Endothelial cell of umbilical vein (primary cell): Measurements from ENCODE around the gene MYEOV. TPM values are rescaled to one million over a fixed set of nuclear protein-coding genes. Genes with fewer than 3 reads are reported as not detected.

Experiments
- BruUV-seq: library from RNA; stranded (reverse); fragments of 400-500 nt; replicated peaks from 2 replicates; lab custom pipeline; 2021; lab: Mats Ljungman, UMichigan
- CTCF ChIA-PET: fragments of 300-600, 350-600 bp; sonication (Branson Sonifier 250); formaldehyde crosslinking; loops from one replicate; lab custom pipeline; 2021; ENCODE audit warnings: antibody characterized with exemption, inconsistent platforms; lab: Charles Lee
- POLR2A ChIA-PET: fragments of 300-600, 350-600 bp; sonication (Branson Sonifier 250); formaldehyde crosslinking; loops from one replicate; lab custom pipeline; 2021; ENCODE audit warnings: antibody characterized with exemption, inconsistent platforms; lab: Charles Lee
- DNase-seq: peaks from one replicate; pipeline ENCODE4 v3.0.0-alpha.2; 2011; ENCODE audit warnings: low read depth, low spot score
- FAIRE-seq: peaks from 2 replicates; lab custom pipeline; 2011; peaks lifted over from hg19 to GRCh38; lab: Jason Lieb, UNC
- H2AFZ ChIP-seq: 2 replicates; pipeline ENCODE4 v1.6.0; 2012; ENCODE audit warnings: low read depth, low read length, control low read depth, inconsistent platforms
- H3K27ac ChIP-seq: 2 replicates; pipeline ENCODE4 v1.5.1; 2011; ENCODE audit warnings: low read depth, mild to moderate bottlenecking, control low read depth, low read length, moderate library complexity; ENCODE audit not compliant: insufficient read depth
- H3K27me3 ChIP-seq, 2 experiments: 2 replicates each; pipeline versions ENCODE4 v1.6.0 to v1.6.1; 2011; ENCODE audit warnings: low read length in 2 of 2, mixed read lengths in 1 of 2; ENCODE audit not compliant: control insufficient read depth in 2 of 2, insufficient read depth in 2 of 2
- H3K36me3 ChIP-seq, 2 experiments: 2 replicates in 1 of 2; 3 replicates in 1 of 2; pipeline ENCODE4 v1.5.1; 2011; ENCODE audit warnings: low read length in 2 of 2, mild to moderate bottlenecking in 1 of 2, moderate library complexity in 1 of 2; ENCODE audit not compliant: control insufficient read depth in 2 of 2, insufficient read depth in 2 of 2; ENCODE audit errors: extremely low read depth in 1 of 2
- H3K4me1 ChIP-seq: 3 replicates; pipeline ENCODE4 v1.5.1; 2011; ENCODE audit warnings: mild to moderate bottlenecking, low read length; ENCODE audit not compliant: control insufficient read depth, insufficient read depth; ENCODE audit errors: extremely low read depth
- H3K4me2 ChIP-seq: 2 replicates; pipeline ENCODE4 v1.6.1; 2011; ENCODE audit warnings: low read length, control low read depth, mixed read lengths; ENCODE audit not compliant: insufficient read depth
- H3K4me3 ChIP-seq, 3 experiments: fragments of 200-600 bp in 1 of 3; sonication (generic), shearing (Covaris generic) in 1 of 3; replicated peaks in 1 of 3; 2 replicates each; pipeline ENCODE4 v1.5.1; 2011 to 2016; ENCODE audit warnings: control low read depth in 3 of 3, low read length in 3 of 3, mild to moderate bottlenecking in 2 of 3, inconsistent platforms in 1 of 3, low read depth in 1 of 3, moderate library complexity in 1 of 3; ENCODE audit not compliant: insufficient read depth in 1 of 3
- H3K79me2 ChIP-seq: 2 replicates; pipeline ENCODE4 v1.6.0; 2012; ENCODE audit warnings: low read length, inconsistent platforms; ENCODE audit not compliant: control insufficient read depth, insufficient read depth
- H3K9ac ChIP-seq: replicated peaks from 2 replicates; pipeline ENCODE3; 2011; ENCODE audit warnings: low read length, control low read depth; ENCODE audit not compliant: insufficient read depth; ENCODE audit errors: extremely low read depth
- H3K9me1 ChIP-seq: replicated peaks from 3 replicates; pipeline ENCODE4 v1.6.0; 2011; ENCODE audit warnings: mild to moderate bottlenecking, low read length; ENCODE audit not compliant: control insufficient read depth, insufficient read depth; ENCODE audit errors: extremely low read depth
- H3K9me3 ChIP-seq: replicated peaks from 2 replicates; pipeline ENCODE4 v1.5.1; 2012; ENCODE audit warnings: low read length, inconsistent platforms; ENCODE audit not compliant: control insufficient read depth, insufficient read depth
- H4K20me1 ChIP-seq: replicated peaks from 2 replicates; pipeline ENCODE3; 2011; ENCODE audit warnings: mild to moderate bottlenecking, low read length; ENCODE audit not compliant: control insufficient read depth, insufficient read depth; ENCODE audit errors: extremely low read depth
- EZH2 ChIP-seq: IDR thresholded peaks from 2 replicates; pipeline ENCODE4 v1.6.1; 2012; ENCODE audit warnings: borderline replicate concordance, low read depth, mild to moderate bottlenecking, moderate library complexity, low read length, inconsistent platforms; ENCODE audit not compliant: severe bottlenecking
- FOS ChIP-seq: IDR thresholded peaks from 2 replicates; pipeline ENCODE4 v1.6.1; 2011; ENCODE audit warnings: mild to moderate bottlenecking, low read length, moderate library complexity, borderline replicate concordance; ENCODE audit not compliant: insufficient read depth
- GATA2 ChIP-seq: IDR thresholded peaks from 2 replicates; pipeline ENCODE4 v1.7.0; 2011; ENCODE audit warnings: low read depth, mild to moderate bottlenecking, moderate library complexity, mixed read lengths, low read length; ENCODE audit not compliant: insufficient read length, insufficient read depth
- JUN ChIP-seq: IDR thresholded peaks from 2 replicates; pipeline ENCODE4 v1.6.1; 2011; ENCODE audit warnings: borderline replicate concordance, low read depth; ENCODE audit not compliant: insufficient read length, insufficient read depth
- MAX ChIP-seq: IDR thresholded peaks from 2 replicates; pipeline ENCODE4 v1.6.1; 2011; ENCODE audit not compliant: insufficient read depth, insufficient read length
- MYC ChIP-seq: IDR thresholded peaks from one replicate; pipeline ENCODE4 v1.6.1; 2011; ENCODE audit warnings: mild to moderate bottlenecking, low read depth, low read length
- POLR2A ChIP-seq: IDR thresholded peaks from 2 replicates; pipeline ENCODE4 v1.6.1; 2012; ENCODE audit warnings: low read depth, mild to moderate bottlenecking, control low read depth, low read length
- POLR2AphosphoS5 ChIP-seq: IDR thresholded peaks from 2 replicates; pipeline ENCODE4 v1.6.1; 2012; ENCODE audit warnings: low read depth, mild to moderate bottlenecking, control low read depth, low read length, moderate library complexity; ENCODE audit not compliant: insufficient read depth
- dilution Hi-C: fragments of 300-500 bp; cut with MboI; formaldehyde crosslinking; loops from one replicate; pipeline ENCODE4 v1.15.0; 2019; ENCODE audit warnings: low sequenced_read_pairs; ENCODE audit not compliant: extremely low pct_ligation_motif_present
- intact Hi-C: fragments of 100-400 bp; cut with micrococcal nuclease; formaldehyde crosslinking; loops from one replicate; pipeline ENCODE4 v1.10.0; 2022
- polyA plus RNA-seq, 4 experiments: library from polyadenylated mRNA; depleted of rRNA in 3 of 4; stranded (reverse) in 3 of 4; unstranded in 1 of 4; fragments of >200 nt; gene quantifications; 2 replicates each; pipeline versions ENCODE4 v1.2.1 to v1.2.3, GENCODE V29; 2011 to 2012; ENCODE audit warnings: missing spikeins in 1 of 4
- total RNA-seq: library from RNA; stranded (reverse); gene quantifications from 2 replicates; pipeline ENCODE4 v1.2.3, GENCODE V29; 2021
- TF ChIP-seq, protein P1 (sequence below), 2 donors: IDR thresholded peaks; 1 replicate in 1 of 2; 2 replicates in 1 of 2; pipeline ENCODE4 v1.5.1; 2011; ENCODE audit warnings: low read length in 2 of 2, mild to moderate bottlenecking in 2 of 2, moderate library complexity in 2 of 2, control low read depth in 1 of 2, inconsistent platforms in 1 of 2, low read depth in 1 of 2; ENCODE audit not compliant: insufficient read depth in 1 of 2; ENCODE audit errors: extremely low read depth in 1 of 2

MYEOV gene
- total and polyA plus RNA-seq, 2 donors (not counting 3 experiments of a cell fraction or from before 2014, with no cell fraction given) = 3.8 to 14.4 TPM

DNA sequence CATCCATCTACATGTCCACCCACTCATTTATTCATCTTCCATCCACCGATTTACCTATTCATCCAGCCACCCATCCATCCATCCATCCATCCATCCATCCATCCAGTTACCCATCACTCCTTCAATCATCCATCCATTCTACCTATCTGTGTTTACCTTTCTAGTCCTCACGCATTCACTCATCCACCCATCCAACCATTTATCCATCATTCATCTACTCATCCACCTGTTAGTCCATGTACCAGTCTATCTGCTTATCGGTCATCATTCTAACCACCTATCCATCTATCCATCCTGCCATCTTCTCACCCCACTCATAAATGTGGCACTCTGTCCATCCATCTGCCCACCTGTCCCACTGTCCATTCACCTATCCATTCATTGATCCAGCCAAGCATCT, 21.9 kb upstream of the MYEOV start:
- dilution Hi-C loops (no loop called here), intact Hi-C loops (no loop called here)
- no TSS peak for BruUV-seq
- Histone ChIP-seq H3K9ac (no peak overlapping the region), H3K36me3 (no peaks in the 10 kb centered on the region), H3K27ac (no peak overlapping the region), H3K4me2 (no peak overlapping the region), H3K9me3 (no peaks in the 10 kb centered on the region), H4K20me1 (no peaks in the 10 kb centered on the region), H3K9me1 (no peaks in the 10 kb centered on the region), H3K4me3 (no peak overlapping the region), H2AFZ (no peak overlapping the region), H3K4me1 (peaks cover 13% of the 10 kb centered on the region), H3K79me2 (no peaks in the 10 kb centered on the region), H3K27me3 (peaks cover 3 to 10% of the 10 kb centered on the region in 2 experiments)
- TF ChIP-seq MYC (no peak), JUN (no peak), POLR2A (no peak), EZH2 (no peak), MAX (no peak), POLR2AphosphoS5 (no peak), FOS (no peak), GATA2 (no peak)
- TF ChIP-seq, protein P1, sequence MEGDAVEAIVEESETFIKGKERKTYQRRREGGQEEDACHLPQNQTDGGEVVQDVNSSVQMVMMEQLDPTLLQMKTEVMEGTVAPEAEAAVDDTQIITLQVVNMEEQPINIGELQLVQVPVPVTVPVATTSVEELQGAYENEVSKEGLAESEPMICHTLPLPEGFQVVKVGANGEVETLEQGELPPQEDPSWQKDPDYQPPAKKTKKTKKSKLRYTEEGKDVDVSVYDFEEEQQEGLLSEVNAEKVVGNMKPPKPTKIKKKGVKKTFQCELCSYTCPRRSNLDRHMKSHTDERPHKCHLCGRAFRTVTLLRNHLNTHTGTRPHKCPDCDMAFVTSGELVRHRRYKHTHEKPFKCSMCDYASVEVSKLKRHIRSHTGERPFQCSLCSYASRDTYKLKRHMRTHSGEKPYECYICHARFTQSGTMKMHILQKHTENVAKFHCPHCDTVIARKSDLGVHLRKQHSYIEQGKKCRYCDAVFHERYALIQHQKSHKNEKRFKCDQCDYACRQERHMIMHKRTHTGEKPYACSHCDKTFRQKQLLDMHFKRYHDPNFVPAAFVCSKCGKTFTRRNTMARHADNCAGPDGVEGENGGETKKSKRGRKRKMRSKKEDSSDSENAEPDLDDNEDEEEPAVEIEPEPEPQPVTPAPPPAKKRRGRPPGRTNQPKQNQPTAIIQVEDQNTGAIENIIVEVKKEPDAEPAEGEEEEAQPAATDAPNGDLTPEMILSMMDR (IDR thresholded peaks at IDR 0.05; ENCODE audit: extremely low read depth in 1 of 2, insufficient read depth in 1 of 2, low read depth in 1 of 2, low read length in 2 of 2) = no peak
- ChIA-PET CTCF (interaction anchor here (0.9 to 1.3 kb wide), 2 partner anchors 10 to 141 kb away, joined by 3 to 4 read pairs; no protein-coding TSS in a partner anchor), POLR2A (no interaction called here)
- DNase-seq (no peak), FAIRE-seq (no peak)
